KMS-11 (cell line): ENCODE measurements around the gene CEP104.

Experiments used
- H2AFZ ChIP-seq: fragments of 200-600 bp; sonication (generic); 2 replicates; pipeline ENCODE4 v1.6.1; 2016; ENCODE audit warnings: antibody characterized with exemption, mixed run types, low read depth
- H3K27ac ChIP-seq: fragments of 200-600 bp; sonication (generic); 2 replicates; pipeline ENCODE4 v1.6.1; 2016; ENCODE audit warnings: mild to moderate bottlenecking, mixed run types
- H3K27me3 ChIP-seq: fragments of 200-600 bp; sonication (generic); 2 replicates; pipeline ENCODE4 v1.6.1; 2017; ENCODE audit warnings: mild to moderate bottlenecking, low read depth, mixed run types, moderate library complexity; ENCODE audit not compliant: insufficient read depth
- H3K36me3 ChIP-seq: fragments of 200-600 bp; sonication (generic); 2 replicates; pipeline ENCODE4 v1.6.1; 2017; ENCODE audit warnings: mild to moderate bottlenecking, mixed run types; ENCODE audit not compliant: insufficient read depth
- H3K4me1 ChIP-seq: fragments of 200-600 bp; sonication (generic); 2 replicates; pipeline ENCODE4 v1.6.1; 2016; ENCODE audit warnings: mild to moderate bottlenecking, low read depth, mixed run types; ENCODE audit not compliant: poor library complexity, severe bottlenecking
- H3K4me2 ChIP-seq: fragments of 200-600 bp; sonication (generic); 2 replicates; pipeline ENCODE4 v1.7.0; 2016; ENCODE audit warnings: mild to moderate bottlenecking, mixed run types
- H3K4me3 ChIP-seq: fragments of 200-600 bp; sonication (generic); IDR thresholded peaks from 2 replicates; pipeline ENCODE4 v1.6.1; 2017; ENCODE audit warnings: low read depth, low read length, mixed read lengths; ENCODE audit not compliant: insufficient read depth
- H3K79me2 ChIP-seq: fragments of 200-600 bp; sonication (generic); 2 replicates; pipeline ENCODE4 v1.6.1; 2016; ENCODE audit warnings: low read depth, mixed run types; ENCODE audit not compliant: insufficient read depth
- H3K9ac ChIP-seq: fragments of 200-600 bp; sonication (generic); 2 replicates; pipeline ENCODE4 v1.6.1; 2016; ENCODE audit warnings: mild to moderate bottlenecking, mixed run types
- H4K20me1 ChIP-seq: fragments of 200-600 bp; sonication (generic); 2 replicates; pipeline ENCODE4 v1.6.1; 2016; ENCODE audit warnings: mild to moderate bottlenecking, mixed run types; ENCODE audit not compliant: insufficient read depth
- TF ChIP-seq, protein P1 (sequence below): fragments of 200-600 bp; sonication (generic); conservative IDR thresholded peaks from 2 replicates; pipeline ENCODE4 v1.6.1; 2017; ENCODE audit warnings: low read depth, mild to moderate bottlenecking, antibody characterized with exemption, low read length, moderate library complexity, mixed read lengths

The CEP104 gene

DNA sequence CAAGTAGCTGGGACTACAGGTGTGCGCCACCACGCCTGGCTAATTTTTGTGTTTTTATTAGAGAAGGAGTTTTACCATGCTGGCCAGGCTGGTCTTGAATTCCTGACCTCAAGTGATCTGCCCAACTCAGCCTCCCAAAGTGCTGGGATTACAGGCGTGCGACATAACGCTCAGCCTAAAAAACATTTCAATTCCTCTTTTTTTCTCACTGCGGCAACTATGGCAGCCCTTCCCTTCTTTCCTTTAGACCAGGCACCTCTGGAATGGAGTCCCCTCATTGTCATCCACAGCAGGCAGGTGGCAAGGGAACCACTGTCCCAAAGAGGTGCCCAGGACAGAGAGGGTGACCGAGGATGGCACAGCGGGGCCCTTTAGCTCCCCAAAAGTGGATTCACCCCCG, 14.1 kb downstream of the CEP104 start:
- TF ChIP-seq, protein P1, sequence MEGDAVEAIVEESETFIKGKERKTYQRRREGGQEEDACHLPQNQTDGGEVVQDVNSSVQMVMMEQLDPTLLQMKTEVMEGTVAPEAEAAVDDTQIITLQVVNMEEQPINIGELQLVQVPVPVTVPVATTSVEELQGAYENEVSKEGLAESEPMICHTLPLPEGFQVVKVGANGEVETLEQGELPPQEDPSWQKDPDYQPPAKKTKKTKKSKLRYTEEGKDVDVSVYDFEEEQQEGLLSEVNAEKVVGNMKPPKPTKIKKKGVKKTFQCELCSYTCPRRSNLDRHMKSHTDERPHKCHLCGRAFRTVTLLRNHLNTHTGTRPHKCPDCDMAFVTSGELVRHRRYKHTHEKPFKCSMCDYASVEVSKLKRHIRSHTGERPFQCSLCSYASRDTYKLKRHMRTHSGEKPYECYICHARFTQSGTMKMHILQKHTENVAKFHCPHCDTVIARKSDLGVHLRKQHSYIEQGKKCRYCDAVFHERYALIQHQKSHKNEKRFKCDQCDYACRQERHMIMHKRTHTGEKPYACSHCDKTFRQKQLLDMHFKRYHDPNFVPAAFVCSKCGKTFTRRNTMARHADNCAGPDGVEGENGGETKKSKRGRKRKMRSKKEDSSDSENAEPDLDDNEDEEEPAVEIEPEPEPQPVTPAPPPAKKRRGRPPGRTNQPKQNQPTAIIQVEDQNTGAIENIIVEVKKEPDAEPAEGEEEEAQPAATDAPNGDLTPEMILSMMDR, result no peak
- H3K36me3 ChIP-seq, result no peaks in the 10 kb centered on the region

DNA sequence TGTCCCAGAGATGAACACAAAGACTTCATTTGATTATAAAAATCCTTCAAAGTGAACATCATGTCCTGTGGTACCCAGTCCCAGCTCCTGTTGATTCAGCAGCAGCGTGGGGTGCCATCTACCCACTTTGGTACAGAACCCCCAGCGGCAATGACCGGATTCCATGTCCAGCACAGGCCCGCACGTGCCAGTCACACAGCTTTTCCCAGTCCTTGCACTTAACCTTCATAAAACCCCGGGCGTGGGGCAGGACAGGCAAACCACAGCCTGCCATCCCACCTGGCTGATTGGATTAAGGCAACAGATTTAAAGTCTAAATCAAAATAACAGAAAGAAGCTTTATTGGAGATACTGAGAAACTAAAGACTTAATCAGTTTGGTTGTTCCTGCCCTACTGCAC, 15.5 kb downstream of the CEP104 start:
- no peak overlapping the region for H3K4me3 ChIP-seq
- H3K79me2 ChIP-seq, result no peaks in the 10 kb centered on the region
- no peaks in the 10 kb centered on the region for H3K36me3 ChIP-seq
- H3K27me3 ChIP-seq, result no peaks in the 10 kb centered on the region
- H3K4me1 ChIP-seq, result no peaks in the 10 kb centered on the region
- H3K4me2 ChIP-seq, result no peak overlapping the region
- no peak overlapping the region for H2AFZ ChIP-seq
- no peaks in the 10 kb centered on the region for H4K20me1 ChIP-seq
- TF ChIP-seq, protein P1, result no peak
- no peak overlapping the region for H3K27ac ChIP-seq
- H3K9ac ChIP-seq, result no peak overlapping the region

More for the DNA sequence above, 14.1 kb downstream of the CEP104 start:
- Histone ChIP-seq H3K4me1 (no peaks in the 10 kb centered on the region), H4K20me1 (no peaks in the 10 kb centered on the region), H2AFZ (no peak overlapping the region), H3K9ac (no peak overlapping the region), H3K27me3 (no peaks in the 10 kb centered on the region), H3K4me2 (no peak overlapping the region), H3K4me3 (no peak overlapping the region), H3K27ac (no peak overlapping the region), H3K79me2 (no peaks in the 10 kb centered on the region)

- H3K4me1 ChIP-seq, result no peaks in the 10 kb centered on the region
- no peak overlapping the region for H2AFZ ChIP-seq
- no peaks in the 10 kb centered on the region for H3K79me2 ChIP-seq
- H3K4me3 ChIP-seq, result no peak overlapping the region
- no peaks in the 10 kb centered on the region for H4K20me1 ChIP-seq
- no peak overlapping the region for H3K27ac ChIP-seq
- TF ChIP-seq, protein P1, result no peak
- H3K36me3 ChIP-seq, result no peaks in the 10 kb centered on the region
- no peak overlapping the region for H3K4me2 ChIP-seq
- H3K27me3 ChIP-seq, result no peaks in the 10 kb centered on the region
- no peak overlapping the region for H3K9ac ChIP-seq
Observed at GRCh38 chr1:3838788-3839187, 18.2 kb downstream of the CEP104 start.

GRCh38 chr1:3837685-3838084, 19.3 kb downstream of the CEP104 start:
- no peaks in the 10 kb centered on the region for H3K79me2 ChIP-seq
- H3K9ac ChIP-seq, result no peak overlapping the region
- H3K27ac ChIP-seq, result no peak overlapping the region
- no peaks in the 10 kb centered on the region for H4K20me1 ChIP-seq
- no peaks in the 10 kb centered on the region for H3K4me1 ChIP-seq
- TF ChIP-seq, protein P1, result no peak
- H3K4me3 ChIP-seq, result no peak overlapping the region
- H3K36me3 ChIP-seq, result no peaks in the 10 kb centered on the region
- no peak overlapping the region for H2AFZ ChIP-seq
- no peaks in the 10 kb centered on the region for H3K27me3 ChIP-seq
- H3K4me2 ChIP-seq, result no peak overlapping the region
